ENCODE results near the gene DRC1.
"Not testable (repeated sequence)": the region's sequence is repeated elsewhere in the genome, so short reads cannot be mapped to it uniquely, and the experiment has no call there.

Gene DRC1

DNA sequence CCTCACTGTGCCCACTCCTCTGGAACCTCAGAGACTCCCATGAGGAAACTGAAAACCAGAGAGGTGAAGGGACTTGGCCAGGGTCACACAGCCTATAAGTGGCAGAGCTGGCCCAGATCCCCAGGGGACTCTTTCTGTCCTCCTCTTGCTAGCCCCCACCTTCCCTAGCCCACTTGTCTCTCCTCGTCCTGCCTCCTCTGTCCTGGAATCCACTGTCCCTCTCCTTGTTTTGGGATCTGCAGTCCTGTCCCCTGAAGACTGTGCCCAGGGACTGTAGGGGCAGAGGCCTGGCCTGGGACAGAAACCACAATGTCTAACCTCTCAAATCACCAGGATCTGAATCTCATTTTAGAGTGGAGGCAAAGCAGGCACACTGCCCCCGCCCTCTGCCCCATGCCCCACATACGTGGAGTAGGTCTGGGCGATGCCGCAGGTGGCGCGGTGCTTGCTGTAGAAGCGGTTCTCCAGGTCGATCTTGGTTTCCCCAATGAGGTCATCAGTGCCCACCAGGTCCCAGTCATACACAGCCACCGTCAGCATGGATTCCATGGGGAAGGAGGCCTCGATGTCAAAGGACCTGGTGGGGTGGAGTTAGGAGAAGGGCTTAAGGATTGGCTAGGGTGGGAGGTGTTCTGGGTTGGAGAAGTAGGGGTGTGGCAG lies 63.7 kb downstream of the DRC1 start:
- no peak for DNase-seq

- no peak for DNase-seq
These were observed 64.3 kb downstream of the DRC1 start for GRCh38 chr2:26465981-26466471.

DNA sequence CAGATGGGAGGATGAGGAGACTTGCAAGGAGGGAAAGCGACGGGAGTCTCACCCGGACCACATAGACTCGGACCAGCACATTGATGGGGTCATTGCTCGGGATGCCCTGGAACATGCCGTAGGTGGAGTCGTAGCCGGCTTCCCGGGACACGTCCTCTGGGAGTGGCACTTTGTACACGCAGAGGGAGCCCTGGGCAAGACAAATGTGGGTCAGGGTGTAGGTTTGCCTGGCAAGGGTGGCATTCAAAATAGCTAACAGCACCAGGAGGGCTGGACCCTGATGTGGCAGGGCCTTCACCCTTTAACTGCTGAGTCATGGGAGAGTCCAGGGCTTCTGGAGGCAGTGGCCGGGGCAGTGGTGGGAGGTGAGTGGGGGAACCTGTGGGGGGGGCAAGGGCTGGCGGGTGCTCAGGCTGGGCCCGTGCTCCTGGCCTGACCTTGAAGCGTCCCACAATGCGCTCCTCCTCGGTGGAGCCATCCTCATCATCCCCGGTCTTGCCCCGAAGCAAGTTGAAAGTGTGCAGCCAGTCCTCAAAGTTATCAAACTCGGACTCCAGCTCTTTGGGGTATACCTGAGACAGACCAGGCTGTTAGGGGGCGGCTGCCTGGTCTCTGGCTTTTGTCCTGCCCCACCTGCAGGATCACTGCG lies 65.1 kb downstream of the DRC1 start:
- DNase-seq = no peak

- DNase-seq = not testable (repeated sequence)
These were observed 66.8 kb downstream of the DRC1 start for GRCh38 chr2:26468544-26468943.

- DNase-seq = peak; percentile 72 to 76
These were observed 67.5 kb downstream of the DRC1 start for GRCh38 chr2:26469092-26469710.

DNA sequence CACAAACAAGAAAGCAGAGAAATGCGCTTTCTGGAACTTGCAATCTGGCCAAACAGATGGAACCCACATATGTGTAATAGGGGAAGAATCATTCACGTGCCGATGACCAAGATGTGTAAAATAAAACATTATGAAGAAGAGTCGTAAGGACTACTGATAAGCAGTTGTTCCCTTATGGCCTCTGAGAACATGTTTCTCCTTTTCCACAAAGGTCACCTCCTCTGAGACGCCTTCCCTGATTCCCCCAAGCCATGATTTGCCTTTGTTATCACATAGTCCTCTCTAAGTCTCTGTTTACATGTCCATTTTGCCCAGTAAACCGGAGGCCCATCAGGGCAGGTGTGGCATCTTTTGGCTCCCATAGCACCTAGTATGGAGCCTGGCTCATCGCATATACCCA lies 68.2 kb downstream of the DRC1 start:
- DNase-seq = no peak

GRCh38 chr2:26470601-26471260 lies 69.0 kb downstream of the DRC1 start:
- no peak for DNase-seq

- DNase-seq = no peak
These were observed 69.6 kb downstream of the DRC1 start for GRCh38 chr2:26471289-26471688.

DNA sequence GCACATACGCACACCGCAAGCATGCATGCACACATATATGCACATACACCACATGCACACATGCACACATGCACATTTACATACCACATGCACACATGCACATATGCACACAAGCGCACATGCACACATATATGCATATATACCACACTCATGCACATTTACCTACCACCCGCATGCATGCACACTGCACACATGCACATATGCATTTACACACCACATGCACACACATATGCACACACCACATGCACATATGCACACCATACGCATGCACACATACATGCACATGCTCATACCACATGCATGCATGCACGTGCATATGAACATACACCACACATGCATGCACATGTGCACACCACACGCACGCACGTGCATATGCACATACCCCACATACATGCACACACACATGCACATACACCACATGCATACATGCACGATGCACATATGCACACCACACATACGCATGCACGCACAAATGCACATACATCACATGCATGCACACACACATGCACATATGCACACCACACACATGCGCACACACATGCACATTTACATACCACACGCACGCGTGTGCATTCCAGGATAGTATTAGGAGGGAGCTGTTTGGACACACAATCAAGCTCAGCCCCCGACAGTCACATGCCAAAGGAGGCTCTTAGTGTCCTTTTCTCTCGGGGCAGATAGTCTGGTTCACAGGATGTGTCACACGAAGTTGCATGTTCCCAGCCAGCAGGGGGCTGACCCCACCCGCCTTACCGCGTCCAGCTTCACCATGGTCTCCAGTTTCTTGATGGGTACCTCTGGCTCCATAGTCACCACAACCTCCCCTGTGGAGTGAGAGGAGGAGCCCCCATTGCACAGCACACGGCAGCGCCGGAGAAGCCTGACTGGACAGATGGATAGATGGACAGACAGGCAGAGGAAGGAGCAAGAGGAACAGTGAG lies 70.3 kb downstream of the DRC1 start:
- no peak for DNase-seq

DNA sequence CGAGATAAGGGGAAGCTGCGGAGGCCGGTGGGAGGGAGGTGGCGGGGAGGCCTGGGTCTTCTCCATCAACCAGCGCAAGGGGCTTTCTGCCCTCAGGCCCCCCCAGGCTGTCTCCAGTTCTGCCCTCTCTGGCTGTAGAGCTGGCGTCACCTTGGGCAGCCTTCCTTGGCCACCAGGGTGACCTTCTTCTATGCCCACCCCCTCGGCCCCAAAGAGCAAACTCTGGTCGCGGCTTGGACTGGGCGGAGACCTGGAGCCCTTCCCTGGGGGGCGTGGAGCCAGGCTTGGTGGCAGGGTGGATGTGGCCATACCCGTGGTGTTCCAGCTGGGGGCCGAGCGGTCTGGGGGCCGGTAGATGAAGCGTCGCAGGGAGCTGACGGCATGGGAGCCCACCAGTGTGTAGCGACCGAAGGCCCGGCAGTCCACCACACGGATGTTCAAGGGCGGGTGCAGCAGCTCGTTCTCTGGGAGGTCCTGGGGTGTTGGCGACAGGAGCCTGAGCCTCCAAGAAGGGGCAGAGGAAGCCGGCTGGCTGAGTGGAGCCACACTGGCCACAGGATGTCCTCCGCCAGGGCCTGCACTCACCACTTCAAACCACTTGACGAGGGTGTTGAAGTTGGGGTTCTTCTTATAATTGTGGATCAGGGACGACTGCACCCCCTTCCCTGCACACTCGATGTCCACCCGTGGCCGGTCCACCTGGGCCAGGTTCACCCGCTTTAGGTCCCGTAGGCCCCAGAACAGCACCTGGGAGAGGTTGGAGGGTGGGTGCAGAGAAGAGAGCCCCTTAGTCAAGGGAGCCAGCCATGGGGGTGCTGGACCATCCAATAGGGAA lies 71.3 kb downstream of the DRC1 start:
- no peak for DNase-seq

GRCh38 chr2:26473796-26474195 lies 72.1 kb downstream of the DRC1 start:
- DNase-seq = no peak

DNA sequence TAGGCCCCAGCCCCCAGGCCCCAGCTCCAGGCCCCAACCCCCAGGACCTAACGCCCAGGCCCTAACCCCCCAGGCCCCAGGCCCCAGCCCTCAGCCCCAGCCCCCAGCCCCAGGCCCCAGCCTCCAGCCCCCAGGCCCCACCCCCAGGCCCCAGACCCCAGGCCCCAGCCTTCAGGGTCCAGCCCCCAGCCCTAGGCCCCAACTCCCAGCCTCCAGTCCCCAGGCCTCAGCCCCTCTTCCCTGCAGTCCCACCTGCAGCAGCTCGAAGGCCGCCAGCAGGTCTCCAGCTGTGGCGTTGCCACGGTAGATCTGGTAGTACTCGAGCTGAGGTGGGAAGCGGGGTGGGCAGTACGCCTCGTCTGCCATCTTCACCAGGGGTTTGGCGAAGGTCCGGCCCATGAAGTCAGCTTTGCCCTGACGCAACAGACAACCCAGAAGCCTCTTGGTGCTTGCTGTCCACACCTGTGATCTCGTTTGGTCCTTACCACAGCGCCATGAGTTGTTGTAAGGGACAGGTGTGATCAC lies 72.6 kb downstream of the DRC1 start:
- DNase-seq = no peak

DNA sequence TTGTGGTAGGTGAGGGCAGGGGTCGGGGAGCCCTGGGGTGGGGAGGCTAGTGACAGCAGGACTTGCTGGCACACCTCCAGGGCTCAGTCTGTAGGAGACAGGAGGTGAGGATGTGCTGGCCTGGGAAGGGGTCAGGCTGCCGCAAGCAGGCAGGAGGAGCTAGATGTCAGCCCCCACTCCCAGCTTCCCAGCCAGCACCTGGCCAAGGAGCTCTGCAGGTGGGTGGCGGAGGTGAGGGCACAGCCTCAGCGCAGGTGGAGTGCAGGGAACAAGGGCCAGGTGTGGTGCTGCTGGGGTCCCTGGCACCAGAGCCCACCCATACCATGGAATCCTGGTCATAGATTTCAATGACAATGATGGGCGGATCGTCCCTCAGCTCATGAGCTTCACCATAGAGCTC lies 73.3 kb downstream of the DRC1 start:
- DNase-seq = no peak

GRCh38 chr2:26475832-26476501 lies 74.2 kb downstream of the DRC1 start:
- DNase-seq = no peak

DNA sequence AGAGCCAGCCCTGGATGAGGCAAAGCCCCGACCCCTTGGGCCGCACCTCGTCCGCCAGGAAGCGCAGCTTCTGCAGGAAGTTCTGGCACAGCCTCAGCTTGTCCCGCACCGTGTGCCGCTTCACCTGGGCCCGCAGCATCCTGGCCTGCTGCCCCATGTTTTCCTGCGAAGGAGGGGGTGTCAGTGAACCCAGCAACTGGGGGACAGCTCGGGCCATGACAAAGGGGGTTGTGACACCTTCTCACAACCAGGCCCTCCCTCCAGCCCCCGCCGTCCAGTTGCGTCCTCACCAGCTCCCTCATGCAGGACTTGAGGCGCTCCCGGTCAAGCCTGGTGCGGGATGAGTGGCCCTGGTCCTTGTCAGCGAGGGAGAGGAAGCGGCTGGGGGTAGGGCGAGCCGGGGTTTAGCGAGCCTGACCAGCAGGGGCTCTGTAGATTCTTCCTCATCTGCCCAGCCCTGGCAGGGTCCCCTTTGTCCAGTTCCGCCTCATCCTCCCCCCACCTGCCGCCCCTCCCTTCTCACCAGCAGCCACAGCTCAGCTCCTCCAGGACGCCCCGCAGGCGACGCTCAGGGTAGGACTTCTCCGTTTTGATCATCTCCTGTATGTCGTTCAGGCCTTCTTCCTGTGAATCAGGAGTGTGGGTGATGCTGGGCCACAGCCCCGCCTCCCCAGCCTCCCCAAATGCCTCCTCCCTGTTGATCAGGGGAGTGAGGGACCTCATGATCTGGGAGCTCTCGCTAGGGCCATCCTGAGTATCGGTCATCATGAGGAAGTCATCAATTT lies 75.6 kb downstream of the DRC1 start:
- no peak for DNase-seq

DNA sequence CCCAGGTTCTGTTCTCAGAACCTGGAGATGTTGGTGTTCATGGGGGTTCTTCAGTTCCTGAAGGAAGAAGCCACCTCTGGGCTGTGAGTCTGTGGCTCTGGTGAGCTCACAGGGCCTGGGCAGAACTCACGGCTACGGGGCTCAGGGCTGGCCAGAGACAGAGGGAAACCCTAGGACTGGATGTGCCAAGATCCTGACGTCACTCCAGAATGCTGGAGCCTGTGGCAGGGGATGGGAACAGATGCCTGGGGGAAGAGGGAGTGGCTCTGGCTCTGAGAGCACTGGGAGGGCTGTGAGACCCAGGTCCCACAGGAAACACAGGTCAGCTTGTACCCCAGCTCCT lies 76.2 kb downstream of the DRC1 start, which contains the start of gene OTOF:
Gene OTOF, minus strand, starts transcription at position 214 of the 343 bp plus-strand sequence.
- DNase-seq = no peak

DNA sequence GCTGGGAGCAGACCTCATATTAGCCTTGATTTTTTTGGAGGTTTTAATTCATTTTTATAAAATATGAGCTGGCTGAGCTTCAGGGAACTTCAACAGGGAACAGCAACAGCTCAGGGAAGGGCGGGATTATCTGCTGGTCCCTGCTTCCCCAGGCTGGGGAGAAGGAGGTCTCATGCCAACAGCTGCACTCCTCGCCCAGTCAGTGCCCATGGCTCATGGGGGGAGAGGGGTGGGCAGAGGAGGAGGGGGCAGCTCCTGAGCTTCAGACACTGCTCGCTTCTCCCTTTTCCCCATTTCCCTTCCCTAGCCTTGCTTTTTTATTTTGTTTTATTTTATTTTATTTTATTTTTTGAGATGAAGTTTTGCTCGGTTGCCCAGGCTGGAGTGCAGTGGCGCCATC lies 76.6 kb downstream of the DRC1 start:
- DNase-seq = no peak

- DNase-seq = no peak
These were observed 77.5 kb downstream of the DRC1 start for GRCh38 chr2:26479131-26479788.

Data from AML-193 (cell line).